Smooth muscle cell (in vitro differentiated cells): ENCODE results near the gene CTNNA3. TPM values are rescaled to one million over a fixed set of nuclear protein-coding genes. Genes with fewer than 3 reads are reported as not detected.

Experiments used
- DNase-seq: peaks from one replicate; lab custom pipeline; 2025; ENCODE audit not compliant: unreplicated experiment; lab: John Stamatoyannopoulos, UW
- H2AFZ ChIP-seq: fragments of 200-600 bp; sonication (generic); 2 replicates; pipeline ENCODE4 v1.6.0; 2016; ENCODE audit warnings: antibody characterized with exemption, low read depth, mild to moderate bottlenecking
- H3F3A ChIP-seq: fragments of 200-600 bp; sonication (generic); 2 replicates; pipeline ENCODE4 v1.6.0; 2017; ENCODE audit warnings: antibody characterized with exemption, low read depth
- H3K27ac ChIP-seq: fragments of 200-600 bp; sonication (generic); 2 replicates; pipeline ENCODE4 v1.5.1; 2016; ENCODE audit warnings: low read depth, mild to moderate bottlenecking
- H3K27me3 ChIP-seq: fragments of 200-600 bp; sonication (generic); 2 replicates; pipeline ENCODE4 v1.6.1; 2016; ENCODE audit warnings: low read depth, mild to moderate bottlenecking
- H3K36me3 ChIP-seq: fragments of 200-600 bp; sonication (generic); 2 replicates; pipeline ENCODE4 v1.5.1; 2016; ENCODE audit warnings: low read depth
- H3K4me1 ChIP-seq: fragments of 200-600 bp; sonication (generic); 2 replicates; pipeline ENCODE4 v1.5.1; 2016; ENCODE audit warnings: low read depth
- H3K4me2 ChIP-seq: fragments of 200-600 bp; sonication (generic); 2 replicates; pipeline ENCODE4 v1.6.0; 2016; ENCODE audit warnings: mild to moderate bottlenecking
- H3K4me3 ChIP-seq: fragments of 200-600 bp; sonication (generic); 2 replicates; pipeline ENCODE4 v1.5.1; 2016; ENCODE audit warnings: mild to moderate bottlenecking
- H3K79me2 ChIP-seq: fragments of 200-600 bp; sonication (generic); 2 replicates; pipeline ENCODE4 v1.6.0; 2016; ENCODE audit warnings: low read depth, mild to moderate bottlenecking
- H3K9ac ChIP-seq: fragments of 200-600 bp; sonication (generic); 2 replicates; pipeline ENCODE4 v1.6.0; 2016; ENCODE audit warnings: low read depth
- H3K9me3 ChIP-seq: fragments of 200-600 bp; sonication (generic); replicated peaks from 2 replicates; pipeline ENCODE4 v1.5.1; 2016; ENCODE audit warnings: low read depth
- H4K20me1 ChIP-seq: fragments of 200-600 bp; sonication (generic); 2 replicates; pipeline ENCODE4 v1.6.0; 2016; ENCODE audit warnings: low read depth
- whole genome bisulfite sequencing: methylation state at CpG from one replicate; pipeline ENCODE4 v1.1.7; 2016; ENCODE audit warnings: low lambda C conversion rate; 5-methylcytosine and 5-hydroxymethylcytosine counted together
- polyA plus RNA-seq: library from polyadenylated mRNA; unstranded; fragments of >200 nt; fragmentation: Nextera tagmentation; extraction: Ambion mirVana; gene quantifications from 2 replicates; pipeline ENCODE4 v1.2.1, GENCODE V29; 2016
- total RNA-seq: library from RNA; depleted of rRNA; stranded (reverse); fragments of >200 nt; gene quantifications from 2 replicates; pipeline ENCODE4 v1.2.3, GENCODE V29; 2014
- TF ChIP-seq, protein P1 (sequence below): fragments of 200-600 bp; sonication (generic); IDR thresholded peaks from 2 replicates; pipeline ENCODE4 v1.5.1; 2017; ENCODE audit warnings: borderline replicate concordance, mild to moderate bottlenecking, antibody characterized with exemption; ENCODE audit not compliant: insufficient read depth, poor library complexity, severe bottlenecking

The CTNNA3 gene
- total and polyA plus RNA-seq, 2 experiments from 2014 or later, result 1.3 TPM; not detected in 1

GRCh38 chr10:66843396-66843795 is 852.6 kb downstream of the CTNNA3 start:
- 93% methylated on average over 1 of the region's 1 CpG for WGBS

DNA sequence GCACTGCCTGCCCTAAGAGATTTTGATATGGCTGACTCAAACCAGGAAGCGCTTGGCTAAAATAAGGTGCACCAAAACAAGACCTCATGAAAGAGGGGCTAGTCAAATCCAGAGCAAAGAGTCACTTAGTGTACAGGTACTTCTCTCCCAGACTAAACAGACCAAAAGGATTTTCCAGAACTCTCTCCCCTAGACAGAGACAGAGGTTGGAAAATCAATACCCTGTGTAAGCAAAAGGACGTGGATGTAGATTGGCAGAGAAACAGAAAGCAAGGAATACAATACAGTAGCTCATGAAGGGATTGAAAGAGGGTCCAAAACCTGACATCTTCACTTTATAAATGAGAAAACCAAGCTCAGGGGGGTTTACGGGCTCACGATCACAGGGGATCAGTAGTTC is 853.1 kb downstream of the CTNNA3 start:
- WGBS, result 85% methylated on average over 4 of the region's 4 CpGs
- H3K79me2 ChIP-seq, result no peaks in the 10 kb centered on the region
- no peak overlapping the region for H3K27ac ChIP-seq
- H3F3A ChIP-seq, result no peaks in the 10 kb centered on the region
- H4K20me1 ChIP-seq, result no peaks in the 10 kb centered on the region
- no peaks in the 10 kb centered on the region for H3K27me3 ChIP-seq
- TF ChIP-seq, protein P1, sequence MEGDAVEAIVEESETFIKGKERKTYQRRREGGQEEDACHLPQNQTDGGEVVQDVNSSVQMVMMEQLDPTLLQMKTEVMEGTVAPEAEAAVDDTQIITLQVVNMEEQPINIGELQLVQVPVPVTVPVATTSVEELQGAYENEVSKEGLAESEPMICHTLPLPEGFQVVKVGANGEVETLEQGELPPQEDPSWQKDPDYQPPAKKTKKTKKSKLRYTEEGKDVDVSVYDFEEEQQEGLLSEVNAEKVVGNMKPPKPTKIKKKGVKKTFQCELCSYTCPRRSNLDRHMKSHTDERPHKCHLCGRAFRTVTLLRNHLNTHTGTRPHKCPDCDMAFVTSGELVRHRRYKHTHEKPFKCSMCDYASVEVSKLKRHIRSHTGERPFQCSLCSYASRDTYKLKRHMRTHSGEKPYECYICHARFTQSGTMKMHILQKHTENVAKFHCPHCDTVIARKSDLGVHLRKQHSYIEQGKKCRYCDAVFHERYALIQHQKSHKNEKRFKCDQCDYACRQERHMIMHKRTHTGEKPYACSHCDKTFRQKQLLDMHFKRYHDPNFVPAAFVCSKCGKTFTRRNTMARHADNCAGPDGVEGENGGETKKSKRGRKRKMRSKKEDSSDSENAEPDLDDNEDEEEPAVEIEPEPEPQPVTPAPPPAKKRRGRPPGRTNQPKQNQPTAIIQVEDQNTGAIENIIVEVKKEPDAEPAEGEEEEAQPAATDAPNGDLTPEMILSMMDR, result no peak
- no peak overlapping the region for H3K4me3 ChIP-seq
- no peaks in the 10 kb centered on the region for H3K4me1 ChIP-seq
- H3K36me3 ChIP-seq, result no peaks in the 10 kb centered on the region
- H3K4me2 ChIP-seq, result no peak overlapping the region
- H2AFZ ChIP-seq, result no peak overlapping the region
- DNase-seq, result no peak
- H3K9me3 ChIP-seq, result no peaks in the 10 kb centered on the region
- H3K9ac ChIP-seq, result no peak overlapping the region

More at GRCh38 chr10:66843396-66843795, 852.6 kb downstream of the CTNNA3 start:
- Histone ChIP-seq H4K20me1 (no peaks in the 10 kb centered on the region), H3K9me3 (no peaks in the 10 kb centered on the region), H3K4me2 (no peak overlapping the region), H3K9ac (no peak overlapping the region), H3K4me3 (no peak overlapping the region), H3K4me1 (no peaks in the 10 kb centered on the region), H3K27me3 (no peaks in the 10 kb centered on the region), H3K36me3 (no peaks in the 10 kb centered on the region), H2AFZ (no peak overlapping the region), H3F3A (no peaks in the 10 kb centered on the region), H3K79me2 (no peaks in the 10 kb centered on the region), H3K27ac (no peak overlapping the region)
- DNase-seq, result no peak
- TF ChIP-seq, protein P1, result no peak

DNA sequence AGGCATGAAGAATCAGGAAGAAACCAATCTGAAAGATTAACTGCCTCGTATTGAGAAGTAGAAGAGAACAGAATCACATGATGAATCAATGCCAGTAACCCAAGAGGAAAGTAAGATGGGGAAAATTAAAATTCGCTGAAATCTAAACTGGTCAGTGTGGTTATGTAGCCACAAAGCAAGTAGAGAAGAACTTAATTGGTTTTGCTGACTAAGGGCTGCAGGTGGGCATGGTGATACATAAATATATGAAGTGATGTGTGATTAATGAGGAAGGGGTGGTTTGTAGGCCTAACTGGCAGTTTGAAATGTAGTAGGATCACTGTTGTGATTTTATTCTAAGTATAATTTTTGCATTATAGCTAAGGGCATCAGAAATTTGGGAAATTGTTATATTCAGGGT is 853.6 kb downstream of the CTNNA3 start:
- H3K36me3 ChIP-seq, result no peaks in the 10 kb centered on the region
- no peak overlapping the region for H2AFZ ChIP-seq
- H3K9me3 ChIP-seq, result no peaks in the 10 kb centered on the region
- peaks cover 1% of the 10 kb centered on the region for H3K4me1 ChIP-seq
- no peaks in the 10 kb centered on the region for H4K20me1 ChIP-seq
- TF ChIP-seq, protein P1, result no peak
- no peak for DNase-seq
- WGBS, result 93% methylated on average over 2 of the region's 2 CpGs
- no peak overlapping the region for H3K9ac ChIP-seq
- no peaks in the 10 kb centered on the region for H3K79me2 ChIP-seq
- no peaks in the 10 kb centered on the region for H3F3A ChIP-seq
- no peak overlapping the region for H3K4me2 ChIP-seq
- no peak overlapping the region for H3K27ac ChIP-seq
- H3K4me3 ChIP-seq, result no peak overlapping the region
- H3K27me3 ChIP-seq, result no peaks in the 10 kb centered on the region

DNA sequence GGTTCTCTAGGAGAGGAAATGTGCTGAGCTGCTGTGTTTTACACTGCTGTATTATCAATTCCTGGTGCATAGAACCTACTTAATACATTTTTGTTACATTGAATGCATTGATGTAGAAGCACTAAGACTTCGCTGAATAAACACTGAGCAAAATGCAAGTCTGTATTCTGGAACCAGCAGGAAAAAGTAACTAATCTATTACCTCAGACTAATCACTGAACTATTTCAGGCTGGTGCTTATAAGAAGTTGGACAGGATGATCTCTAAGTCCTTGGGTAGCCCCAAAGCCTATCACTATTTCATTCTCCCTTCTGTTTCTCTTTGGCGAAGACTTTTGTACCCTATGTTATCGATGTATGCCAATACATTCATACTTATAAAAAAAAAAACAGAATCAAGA is 857.3 kb downstream of the CTNNA3 start:
- no peaks in the 10 kb centered on the region for H3K27me3 ChIP-seq
- H3K4me1 ChIP-seq, result peaks cover 11% of the 10 kb centered on the region
- TF ChIP-seq, protein P1, result no peak
- no peaks in the 10 kb centered on the region for H3K36me3 ChIP-seq
- WGBS, result 94% methylated on average over 3 of the region's 3 CpGs
- no peaks in the 10 kb centered on the region for H4K20me1 ChIP-seq
- no peaks in the 10 kb centered on the region for H3K79me2 ChIP-seq
- no peak overlapping the region for H3K4me2 ChIP-seq
- no peaks in the 10 kb centered on the region for H3K9me3 ChIP-seq
- H3K9ac ChIP-seq, result no peak overlapping the region
- H3F3A ChIP-seq, result no peaks in the 10 kb centered on the region
- H3K27ac ChIP-seq, result no peak overlapping the region
- no peak overlapping the region for H3K4me3 ChIP-seq
- no peak for DNase-seq
- H2AFZ ChIP-seq, result no peak overlapping the region
